Lung (tissue), 12 donors: ENCODE measurements around the gene HDAC8. TPM values are rescaled to one million over a fixed set of nuclear protein-coding genes. Genes with fewer than 3 reads are reported as not detected.
A peak's percentile ranks its signal among the peaks of the same experiment; 100 is the strongest.

Experiments used
- ATAC-seq: fragments of 200-7000 bp; cut with Tn5 transposase; one replicate; pipeline ENCODE4 v1.9.1; 2020; ENCODE audit warnings: moderate number of reproducible peaks; ENCODE audit not compliant: insufficient read depth, low FRiP score
- DNase-seq, 3 donors: peaks; one replicate each; pipeline ENCODE4 v3.0.0-alpha.2; 2013 to 2017
- H3K27ac ChIP-seq, 2 donors: one replicate each; pipeline ENCODE4 v1.5.1; 2013; ENCODE audit warnings: mild to moderate bottlenecking in 2 of 2, moderate library complexity in 2 of 2, control low read depth in 1 of 2, inconsistent platforms in 1 of 2, low read depth in 1 of 2, low read length in 1 of 2
- H3K27me3 ChIP-seq, 3 donors: one replicate each; pipeline ENCODE4 v1.5.1; 2013; ENCODE audit warnings: low read length in 2 of 3; ENCODE audit not compliant: control insufficient read depth in 3 of 3, insufficient read depth in 3 of 3
- H3K36me3 ChIP-seq, 4 donors: one replicate each; pipeline ENCODE4 v1.5.1; 2013; ENCODE audit warnings: low read length in 4 of 4, mild to moderate bottlenecking in 1 of 4, moderate library complexity in 1 of 4; ENCODE audit not compliant: control insufficient read depth in 4 of 4, insufficient read depth in 4 of 4
- H3K4me1 ChIP-seq, 5 donors: one replicate each; pipeline ENCODE4 v1.5.1; 2013; ENCODE audit warnings: low read length in 5 of 5, mild to moderate bottlenecking in 2 of 5, moderate library complexity in 1 of 5; ENCODE audit not compliant: control insufficient read depth in 5 of 5, insufficient read depth in 5 of 5
- H3K4me3 ChIP-seq: one replicate; pipeline ENCODE4 v1.5.1; 2013; ENCODE audit warnings: mild to moderate bottlenecking, control low read depth, moderate library complexity
- H3K9ac ChIP-seq, 2 donors: one replicate each; pipeline ENCODE4 v1.5.1; 2013; ENCODE audit warnings: low read length in 2 of 2, control low read depth in 1 of 2; ENCODE audit not compliant: insufficient read depth in 1 of 2
- H3K9me3 ChIP-seq, 4 donors: one replicate each; pipeline ENCODE4 v1.5.1; 2013; ENCODE audit warnings: low read length in 3 of 4, mild to moderate bottlenecking in 1 of 4, moderate library complexity in 1 of 4; ENCODE audit not compliant: control insufficient read depth in 4 of 4, insufficient read depth in 3 of 4
- CTCF ChIP-seq: IDR thresholded peaks from 2 replicates; pipeline ENCODE4 v1.5.1; 2012; ENCODE audit warnings: mild to moderate bottlenecking; ENCODE audit errors: control extremely low read depth, extremely low read depth
- WGBS, 2 donors: extraction: QIAGEN DNeasy Blood & Tissue Kit; methylation state at CpG; one replicate each; pipeline ENCODE4 v1.1.7; 2013; 5-methylcytosine and 5-hydroxymethylcytosine counted together
- polyA plus RNA-seq, 2 donors: library from polyadenylated mRNA; stranded (reverse); fragments of 200-250 nt; gene quantifications; one replicate each; pipeline ENCODE4 v1.2.1, GENCODE V29; 2013
- total RNA-seq, 2 donors: library from RNA; depleted of rRNA in 1 of 2; stranded (reverse); fragments of >200 nt in 1 of 2; gene quantifications; one replicate each; pipeline ENCODE4 v1.2.1, GENCODE V29; 2014 to 2021
- donor health status: control.
- donor health status: control.
- donor health status: Bipolar disorder and iron deficiency.
- donor health status: healthy.
- donor health status: DM: yes; HTN: yes; CAD: no.

The HDAC8 gene
- total and polyA plus RNA-seq, 4 donors: 17.4 to 60.6 (median 38.5) TPM

- no peak for ATAC-seq
- Histone ChIP-seq H3K4me3 (no peak overlapping the region), H3K27me3 (peaks cover 23 to 78% (median 66%) of the 10 kb centered on the region in 3 donors), H3K4me1 (peaks cover 0 to 24% (median 6%) of the 10 kb centered on the region in 5 donors), H3K9me3 (peaks cover 0 to 9% (median 0%) of the 10 kb centered on the region in 4 donors), H3K27ac (no peak overlapping the region), H3K36me3 (no peaks in the 10 kb centered on the region), H3K9ac (no peak overlapping the region)
- 6 to 20% methylated on average over 16 to 17 of the region's 17 CpGs for WGBS, 2 donors
- DNase-seq: peak in 1 of 3 donors; percentile 4
- TF ChIP-seq CTCF: no peak
Observed at GRCh38 chrX:72307646-72308051, 265.0 kb downstream of the HDAC8 start.

- H3K4me1 ChIP-seq: peaks cover 0 to 24% (median 6%) of the 10 kb centered on the region in 5 donors
- ATAC-seq (peak; percentile 56), DNase-seq (peak; percentile 74 to 81 (median 81))
- WGBS, 2 donors: 2 to 9% methylated on average over 43 to 56 of the region's 56 CpGs
- peak overlapping the region; percentile 18 for H3K4me3 ChIP-seq
- H3K27me3 ChIP-seq: peaks cover 23 to 82% (median 70%) of the 10 kb centered on the region in 3 donors
- no peaks in the 10 kb centered on the region for H3K36me3 ChIP-seq
- no peak for TF ChIP-seq CTCF
- H3K27ac ChIP-seq: no peak overlapping the region
- H3K9ac ChIP-seq: no peak overlapping the region
- peaks cover 0 to 9% (median 0%) of the 10 kb centered on the region in 4 donors for H3K9me3 ChIP-seq
Observed at GRCh38 chrX:72306851-72307645, 265.6 kb downstream of the HDAC8 start.

- ATAC-seq (no peak), DNase-seq (peak in 1 of 3 donors; percentile 22)
- Histone ChIP-seq H3K9me3 (peaks cover 0 to 9% (median 0%) of the 10 kb centered on the region in 4 donors), H3K36me3 (no peaks in the 10 kb centered on the region), H3K4me3 (peak overlapping the region; percentile 18), H3K27ac (no peak overlapping the region), H3K9ac (no peak overlapping the region), H3K27me3 (peaks cover 27 to 86% (median 69%) of the 10 kb centered on the region in 3 donors), H3K4me1 (peaks cover 0 to 24% (median 6%) of the 10 kb centered on the region in 5 donors)
- no peak for TF ChIP-seq CTCF
- 0 to 5% methylated on average over 1 to 92 of the region's 92 CpGs for WGBS, 2 donors
Observed at GRCh38 chrX:72306085-72306801, 266.4 kb downstream of the HDAC8 start.
